Upper lobe of right lung (tissue), 1 donor: ENCODE measurements around the gene KCNQ2. TPM values are rescaled to one million over a fixed set of nuclear protein-coding genes. Genes with fewer than 3 reads are reported as not detected.

Experiments used
- ATAC-seq: fragments of 200-7000 bp; cut with Tn5 transposase; one replicate; pipeline ENCODE4 v1.9.1; 2020; ENCODE audit warnings: mild to moderate bottlenecking, moderate library complexity
- DNase-seq: peaks from one replicate; pipeline ENCODE4 v3.0.0-alpha.2; 2020
- H3K27ac ChIP-seq: fragments of 200-600 bp; one replicate; pipeline ENCODE4 v1.8.0; 2022
- H3K27me3 ChIP-seq: fragments of 200-600 bp; one replicate; pipeline ENCODE4 v1.8.0; 2022; ENCODE audit warnings: mild to moderate bottlenecking
- H3K36me3 ChIP-seq: fragments of 200-600 bp; one replicate; pipeline ENCODE4 v1.8.0; 2022
- H3K4me1 ChIP-seq: fragments of 200-600 bp; one replicate; pipeline ENCODE4 v1.8.0; 2022
- H3K4me3 ChIP-seq: fragments of 200-600 bp; one replicate; pipeline ENCODE4 v1.8.0; 2022; ENCODE audit warnings: mild to moderate bottlenecking
- H3K9me3 ChIP-seq: fragments of 200-600 bp; one replicate; pipeline ENCODE4 v1.8.0; 2022
- CTCF ChIP-seq: fragments of 200-600 bp; IDR thresholded peaks from one replicate; pipeline ENCODE4 v1.8.0; 2022; ENCODE audit warnings: antibody characterized with exemption
- intact Hi-C: fragments of 100-400 bp; cut with DNase I; formaldehyde crosslinking; loops from one replicate; pipeline ENCODE4 v1.11.0; 2022
- total RNA-seq: library from RNA; stranded (reverse); fragmentation: NEBNext Ultra II Directional; extraction: Animal tissue kit (Norgen Biotek cat#: 25700); gene quantifications from one replicate; pipeline ENCODE4 v1.2.1, GENCODE V29; 2021
- donor health status: DM: no; HTN: yes; CAD: no; lungs with severe emphysema.

Gene KCNQ2
- total RNA-seq, 1 donor from 2014 or later = not detected

DNA sequence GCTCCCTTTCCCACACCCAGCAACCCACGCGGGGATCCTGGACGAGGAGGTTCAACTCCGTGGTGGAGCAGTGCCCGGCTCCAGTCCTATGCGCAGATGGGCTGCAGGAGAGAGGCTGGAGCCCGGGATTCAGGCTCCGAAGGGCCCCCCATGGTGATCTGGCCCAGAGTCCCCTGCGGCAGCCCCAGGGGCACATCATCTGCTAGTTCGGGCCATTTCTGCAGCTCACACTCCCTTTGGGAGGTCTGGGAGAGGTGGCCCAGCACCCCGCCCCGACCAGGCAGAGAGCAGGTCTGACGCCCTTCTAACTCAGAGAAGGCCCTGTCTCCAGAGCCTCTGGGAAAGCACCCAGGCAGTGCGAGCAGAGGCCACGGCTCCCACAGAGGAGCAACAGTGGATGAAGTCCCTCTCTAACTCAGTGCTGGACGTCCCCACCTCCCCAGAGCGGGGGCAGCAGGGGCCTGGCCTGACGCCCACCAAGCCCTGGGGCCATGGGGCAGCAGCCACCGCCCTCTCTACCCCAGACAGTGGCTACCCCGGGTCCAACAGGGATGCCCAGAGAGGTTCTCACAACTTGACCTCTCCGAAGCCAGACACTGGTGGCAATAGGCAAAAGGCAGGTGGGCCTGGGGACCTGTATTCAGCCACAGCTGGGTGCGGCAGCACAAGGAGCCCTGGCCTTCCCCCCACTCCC is 3.3 kb downstream of the KCNQ2 start:
- Histone ChIP-seq H3K27me3 (peaks cover 53% of the 10 kb centered on the region), H3K4me3 (no peak overlapping the region), H3K4me1 (peaks cover 6% of the 10 kb centered on the region), H3K9me3 (no peaks in the 10 kb centered on the region), H3K36me3 (no peaks in the 10 kb centered on the region), H3K27ac (no peak overlapping the region)
- no peak for TF ChIP-seq CTCF
- intact Hi-C loops = no loop called here
- ATAC-seq (no peak), DNase-seq (no peak)

DNA sequence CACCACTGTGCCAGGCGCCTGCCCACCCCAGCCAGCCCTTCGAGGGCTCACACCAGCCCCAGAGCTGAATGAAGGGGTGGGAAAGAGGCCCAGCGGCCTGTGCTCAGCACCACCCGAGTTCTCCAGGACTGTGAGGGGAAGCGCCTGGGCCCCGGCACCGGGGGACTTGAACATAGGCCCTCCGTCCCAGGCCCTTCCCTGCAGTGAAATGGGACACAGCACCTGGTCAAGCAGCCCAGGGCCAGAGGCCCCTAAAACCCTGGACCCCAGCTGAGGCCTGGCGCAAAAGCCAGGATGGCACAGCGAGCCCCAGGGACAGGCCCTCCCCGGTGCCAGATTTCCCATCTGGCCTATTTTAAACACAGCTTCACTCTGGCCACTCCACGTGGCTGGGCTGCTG is 4.0 kb downstream of the KCNQ2 start:
- Histone ChIP-seq H3K4me1 (peaks cover 6% of the 10 kb centered on the region), H3K36me3 (no peaks in the 10 kb centered on the region), H3K27ac (no peak overlapping the region), H3K4me3 (no peak overlapping the region), H3K27me3 (peaks cover 52% of the 10 kb centered on the region), H3K9me3 (no peaks in the 10 kb centered on the region)
- intact Hi-C loops = no loop called here
- DNase-seq (no peak), ATAC-seq (no peak)
- TF ChIP-seq CTCF = no peak

DNA sequence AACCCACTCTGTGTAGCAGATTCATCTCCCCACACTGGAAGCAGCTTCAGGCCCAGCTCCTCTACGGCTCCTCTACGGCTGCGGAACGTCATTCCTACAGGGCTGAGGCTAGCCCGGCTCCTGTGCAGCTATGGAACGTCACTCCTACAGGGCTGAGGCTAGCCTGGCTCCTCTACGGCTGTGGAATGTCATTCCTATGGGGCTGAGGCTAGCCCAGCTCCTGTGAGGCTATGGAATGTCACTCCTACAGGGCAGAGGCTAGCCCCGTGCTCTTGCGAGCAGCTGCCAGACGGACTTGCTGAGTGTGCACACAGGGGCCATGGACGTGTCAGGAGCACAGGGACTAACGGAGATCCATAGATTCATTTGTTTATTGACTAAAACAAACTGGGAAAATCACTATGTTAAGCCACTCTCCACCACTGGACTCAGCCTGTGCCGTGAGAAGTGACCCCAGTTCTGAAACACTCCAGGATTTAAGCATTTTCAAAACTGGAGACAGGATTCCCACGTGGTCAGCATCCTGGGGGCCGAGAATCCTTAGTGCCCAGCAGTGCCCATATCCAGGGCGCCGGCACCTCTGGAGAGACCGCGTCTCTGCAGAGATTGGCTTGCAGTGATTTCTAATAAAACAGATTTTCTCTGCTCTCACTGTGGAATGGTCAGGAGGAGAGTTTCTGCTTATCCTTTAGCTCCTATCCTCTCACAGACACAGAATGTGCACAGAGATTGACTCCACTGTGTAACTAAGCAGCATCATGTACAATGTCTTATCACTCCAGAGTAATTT is 5.0 kb downstream of the KCNQ2 start:
- Histone ChIP-seq H3K9me3 (no peaks in the 10 kb centered on the region), H3K4me1 (peaks cover 6% of the 10 kb centered on the region), H3K4me3 (no peak overlapping the region), H3K27ac (no peak overlapping the region), H3K36me3 (no peaks in the 10 kb centered on the region), H3K27me3 (peaks cover 51% of the 10 kb centered on the region)
- ATAC-seq (no peak), DNase-seq (no peak)
- intact Hi-C loops = no loop called here
- no peak for TF ChIP-seq CTCF

DNA sequence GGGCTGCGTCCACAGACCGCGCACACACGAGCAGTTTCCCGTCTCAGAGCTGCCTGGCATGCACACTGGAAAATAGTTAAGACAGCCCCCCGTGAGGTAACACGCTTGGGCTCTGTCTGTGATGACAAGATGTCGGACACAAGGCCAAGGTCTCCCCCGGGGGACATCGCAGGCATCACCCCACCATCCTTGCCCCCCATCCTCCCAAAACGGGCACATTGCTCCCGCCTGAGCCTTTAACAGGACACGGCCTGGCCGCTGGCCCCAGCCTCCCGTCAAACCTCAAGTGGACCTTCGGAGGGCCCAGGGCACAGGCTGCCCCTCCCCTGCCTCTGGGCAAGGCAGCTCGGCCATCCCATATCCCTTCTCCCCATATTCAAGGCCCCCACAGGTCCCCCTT is 5.6 kb downstream of the KCNQ2 start:
- Histone ChIP-seq H3K27ac (no peak overlapping the region), H3K36me3 (no peaks in the 10 kb centered on the region), H3K4me1 (peaks cover 3% of the 10 kb centered on the region), H3K27me3 (peaks cover 46% of the 10 kb centered on the region), H3K9me3 (no peaks in the 10 kb centered on the region), H3K4me3 (no peak overlapping the region)
- DNase-seq (no peak), ATAC-seq (no peak)
- no peak for TF ChIP-seq CTCF
- intact Hi-C loops = no loop called here

DNA sequence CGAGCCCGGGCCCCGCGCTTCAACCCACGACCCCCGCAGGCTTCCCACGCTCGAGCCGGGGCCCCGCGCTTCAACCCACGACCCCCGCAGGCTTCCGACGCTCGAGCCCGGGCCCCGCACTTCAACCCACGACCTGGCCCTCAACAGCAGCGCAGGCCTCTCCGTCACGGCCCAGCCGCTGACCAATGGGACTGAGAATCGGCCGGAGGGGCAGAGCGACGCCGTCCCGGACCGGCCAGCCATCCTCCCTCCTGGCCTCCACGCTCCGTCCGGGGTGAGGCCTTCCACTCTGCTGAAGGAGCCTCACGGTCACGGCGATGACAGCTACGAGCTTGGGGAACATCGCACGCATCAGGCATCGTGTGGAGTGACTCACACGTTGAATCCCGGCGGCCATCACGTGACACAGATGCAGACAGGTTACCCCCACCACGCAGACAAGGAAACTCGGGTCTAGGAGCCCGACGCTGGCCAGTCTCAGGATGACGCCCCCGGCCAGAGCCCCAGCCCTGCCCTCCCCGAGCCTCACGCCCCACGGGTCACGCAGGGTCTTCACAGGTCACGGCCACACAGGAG is 6.1 kb downstream of the KCNQ2 start:
- ATAC-seq = no peak
- Histone ChIP-seq H3K4me3 (no peak overlapping the region), H3K36me3 (no peaks in the 10 kb centered on the region), H3K9me3 (no peaks in the 10 kb centered on the region), H3K27ac (no peak overlapping the region), H3K27me3 (peaks cover 41% of the 10 kb centered on the region), H3K4me1 (no peaks in the 10 kb centered on the region)
- no peak for TF ChIP-seq CTCF
- DNase-seq = no peak
- intact Hi-C loops = no loop called here
